DOHH2 (cell line): ENCODE data around the gene PTGS1.

Source experiments
- H3F3A ChIP-seq: fragments of 200-600 bp; sonication (generic), shearing (Covaris generic); 2 replicates; pipeline ENCODE4 v1.6.0; 2016; ENCODE audit warnings: antibody characterized with exemption, mild to moderate bottlenecking; ENCODE audit not compliant: control insufficient read depth, insufficient read depth
- H3K27ac ChIP-seq: fragments of 200-600 bp; sonication (generic); 2 replicates; pipeline ENCODE4 v1.5.1; 2014; ENCODE audit warnings: low read depth, mild to moderate bottlenecking, low read length, moderate library complexity
- H3K27me3 ChIP-seq: fragments of 200-600 bp; sonication (generic); 2 replicates; pipeline ENCODE4 v1.6.1; 2014; ENCODE audit warnings: mild to moderate bottlenecking, low read length, mixed read lengths; ENCODE audit not compliant: control insufficient read depth
- H3K36me3 ChIP-seq: fragments of 200-600 bp; sonication (generic); 2 replicates; pipeline ENCODE4 v1.6.1; 2014; ENCODE audit warnings: mild to moderate bottlenecking, low read length, moderate library complexity, mixed read lengths; ENCODE audit not compliant: control insufficient read depth
- H3K4me1 ChIP-seq: fragments of 200-600 bp; sonication (generic); 2 replicates; pipeline ENCODE4 v1.6.1; 2014; ENCODE audit warnings: mild to moderate bottlenecking, low read length, mixed read lengths; ENCODE audit not compliant: control insufficient read depth
- H3K4me2 ChIP-seq: fragments of 200-600 bp; sonication (generic); 2 replicates; pipeline ENCODE4 v1.6.0; 2014; ENCODE audit warnings: mild to moderate bottlenecking, low read length, moderate library complexity
- H3K4me3 ChIP-seq: fragments of 200-600 bp; sonication (generic); 2 replicates; pipeline ENCODE4 v1.5.1; 2014; ENCODE audit warnings: mild to moderate bottlenecking, low read length, mixed read lengths
- H3K79me2 ChIP-seq: fragments of 200-600 bp; sonication (generic); 2 replicates; pipeline ENCODE4 v1.6.1; 2014; ENCODE audit warnings: mild to moderate bottlenecking, low read length, mixed read lengths; ENCODE audit not compliant: control insufficient read depth
- H3K9me2 ChIP-seq: fragments of 200-600 bp; sonication (generic); replicated peaks from 2 replicates; pipeline ENCODE4 v1.6.1; 2014; ENCODE audit warnings: mild to moderate bottlenecking, low read length, mixed read lengths; ENCODE audit not compliant: control insufficient read depth
- H3K9me3 ChIP-seq: fragments of 200-600 bp; sonication (generic); 2 replicates; pipeline ENCODE4 v1.6.1; 2014; ENCODE audit warnings: antibody characterized with exemption, low read length, mixed read lengths; ENCODE audit not compliant: control insufficient read depth, insufficient read depth
- H4K20me1 ChIP-seq: fragments of 200-600 bp; sonication (generic); 2 replicates; pipeline ENCODE4 v1.6.0; 2014; ENCODE audit warnings: low read depth, mild to moderate bottlenecking, antibody characterized with exemption, low read length, moderate library complexity; ENCODE audit not compliant: control insufficient read depth, insufficient read depth
- EZH2phosphoT487 ChIP-seq: fragments of 200-600 bp; sonication (generic); IDR thresholded peaks from 2 replicates; pipeline ENCODE4 v1.6.1; 2017; ENCODE audit warnings: borderline replicate concordance, mild to moderate bottlenecking, antibody characterized with exemption, low read length, moderate library complexity, mixed read lengths
- TF ChIP-seq, protein P1 (sequence below): fragments of 200-600 bp; sonication (generic); IDR thresholded peaks from one replicate; pipeline ENCODE4 v1.5.1; 2014; ENCODE audit warnings: antibody characterized with exemption, mild to moderate bottlenecking, low read depth, low read length; ENCODE audit not compliant: poor library complexity, severe bottlenecking

Gene PTGS1

DNA sequence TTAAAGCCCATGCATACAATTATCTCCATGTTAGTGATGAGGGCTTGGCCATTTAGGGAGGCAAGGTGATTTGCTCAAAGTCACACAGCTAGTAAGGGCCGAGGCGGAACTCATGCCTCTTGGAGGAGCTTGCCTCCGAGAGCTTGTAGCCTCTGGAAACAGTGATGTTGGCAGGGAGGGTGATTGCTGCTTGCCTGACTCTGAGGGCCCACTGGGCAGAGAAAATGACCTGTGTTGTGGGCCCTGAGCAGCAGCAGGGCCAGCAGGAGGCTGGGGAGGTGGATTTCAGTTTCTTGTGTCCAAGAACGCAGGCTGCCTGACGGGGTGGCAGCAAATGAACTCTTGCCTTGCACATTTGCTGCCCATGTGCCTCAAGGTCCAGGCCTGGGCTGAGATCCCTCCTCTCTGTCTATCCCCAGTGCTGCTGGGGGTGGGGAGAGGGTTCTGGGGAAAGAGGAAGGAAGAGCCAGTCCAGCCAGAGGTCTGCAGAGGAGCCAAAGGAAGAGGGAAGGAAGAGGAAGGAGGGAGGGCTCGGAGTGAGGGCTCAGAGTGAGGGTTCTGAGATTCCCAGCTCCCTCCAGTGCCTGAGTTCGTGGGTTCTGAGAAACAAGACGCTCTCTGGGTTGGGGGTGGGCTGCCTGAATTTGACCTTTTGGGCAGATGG is 16.2 kb upstream of the PTGS1 start:
- H3F3A ChIP-seq: no peaks in the 10 kb centered on the region
- no peaks in the 10 kb centered on the region for H3K4me1 ChIP-seq
- H3K4me2 ChIP-seq: no peak overlapping the region
- no peaks in the 10 kb centered on the region for H3K9me3 ChIP-seq
- H4K20me1 ChIP-seq: no peaks in the 10 kb centered on the region
- peaks cover 2% of the 10 kb centered on the region; the same call in 1 of the 2 replicates for H3K27me3 ChIP-seq
- H3K27ac ChIP-seq: no peak overlapping the region
- H3K36me3 ChIP-seq: no peaks in the 10 kb centered on the region
- no peaks in the 10 kb centered on the region for H3K79me2 ChIP-seq
- H3K4me3 ChIP-seq: no peak overlapping the region
- TF ChIP-seq EZH2phosphoT487: no peak
- TF ChIP-seq, protein P1, sequence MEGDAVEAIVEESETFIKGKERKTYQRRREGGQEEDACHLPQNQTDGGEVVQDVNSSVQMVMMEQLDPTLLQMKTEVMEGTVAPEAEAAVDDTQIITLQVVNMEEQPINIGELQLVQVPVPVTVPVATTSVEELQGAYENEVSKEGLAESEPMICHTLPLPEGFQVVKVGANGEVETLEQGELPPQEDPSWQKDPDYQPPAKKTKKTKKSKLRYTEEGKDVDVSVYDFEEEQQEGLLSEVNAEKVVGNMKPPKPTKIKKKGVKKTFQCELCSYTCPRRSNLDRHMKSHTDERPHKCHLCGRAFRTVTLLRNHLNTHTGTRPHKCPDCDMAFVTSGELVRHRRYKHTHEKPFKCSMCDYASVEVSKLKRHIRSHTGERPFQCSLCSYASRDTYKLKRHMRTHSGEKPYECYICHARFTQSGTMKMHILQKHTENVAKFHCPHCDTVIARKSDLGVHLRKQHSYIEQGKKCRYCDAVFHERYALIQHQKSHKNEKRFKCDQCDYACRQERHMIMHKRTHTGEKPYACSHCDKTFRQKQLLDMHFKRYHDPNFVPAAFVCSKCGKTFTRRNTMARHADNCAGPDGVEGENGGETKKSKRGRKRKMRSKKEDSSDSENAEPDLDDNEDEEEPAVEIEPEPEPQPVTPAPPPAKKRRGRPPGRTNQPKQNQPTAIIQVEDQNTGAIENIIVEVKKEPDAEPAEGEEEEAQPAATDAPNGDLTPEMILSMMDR: no peak
- no peaks in the 10 kb centered on the region for H3K9me2 ChIP-seq

DNA sequence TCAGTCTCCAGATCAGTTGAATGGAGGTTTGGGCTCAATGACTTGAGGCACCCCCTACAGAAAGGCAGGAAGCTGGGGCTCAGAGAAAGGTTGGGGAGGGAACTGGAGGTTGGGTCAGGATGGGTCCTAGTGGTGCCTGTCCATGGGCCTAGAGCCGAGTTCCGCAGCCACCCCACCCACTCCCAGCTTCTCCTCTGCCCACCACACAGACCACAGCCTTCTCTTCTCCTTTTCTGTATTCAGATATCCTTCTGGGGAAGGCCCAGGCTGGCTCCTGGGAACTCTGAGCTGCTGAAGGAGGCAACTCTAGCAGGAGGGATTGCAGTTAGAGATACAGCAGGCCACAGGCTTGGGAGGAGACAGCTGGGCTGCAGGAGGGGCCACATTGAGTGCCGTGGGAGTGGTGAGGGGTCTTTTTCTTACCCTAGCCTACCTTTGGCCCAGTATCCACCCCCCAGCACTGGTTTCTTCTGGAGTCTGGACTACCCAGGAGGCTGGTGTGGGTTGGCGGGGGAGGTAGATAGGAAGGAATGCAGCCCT is 15.4 kb upstream of the PTGS1 start:
- Histone ChIP-seq H3K79me2 (no peaks in the 10 kb centered on the region), H3K9me3 (no peaks in the 10 kb centered on the region), H3K9me2 (no peaks in the 10 kb centered on the region), H4K20me1 (no peaks in the 10 kb centered on the region), H3K4me2 (no peak overlapping the region), H3K4me3 (no peak overlapping the region), H3K27ac (no peak overlapping the region), H3K4me1 (no peaks in the 10 kb centered on the region), H3K27me3 (no peaks in the 10 kb centered on the region; the same call in 1 of the 2 replicates), H3K36me3 (no peaks in the 10 kb centered on the region), H3F3A (no peaks in the 10 kb centered on the region)
- TF ChIP-seq EZH2phosphoT487: no peak
- TF ChIP-seq, protein P1: no peak

DNA sequence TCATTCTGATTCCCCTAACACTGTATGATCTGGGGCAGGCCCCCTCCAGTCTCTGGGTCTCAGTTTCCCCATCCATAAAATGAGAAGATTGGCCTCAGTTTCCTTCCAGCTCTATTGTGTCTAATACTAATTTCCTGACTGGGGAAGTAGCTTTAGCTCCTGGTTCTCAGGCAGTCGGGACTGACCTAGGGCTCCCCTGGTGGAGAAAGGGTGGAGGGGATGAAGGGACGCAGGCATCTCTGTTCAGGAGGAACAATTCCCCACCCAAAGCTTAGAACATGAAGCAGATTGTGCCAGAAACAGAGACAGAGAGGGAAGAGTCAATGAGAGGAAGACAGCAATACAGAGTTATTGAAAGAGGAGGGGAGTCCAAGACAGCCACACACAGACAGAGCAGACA is 14.2 kb upstream of the PTGS1 start:
- Histone ChIP-seq H3K9me2 (no peaks in the 10 kb centered on the region), H3K36me3 (no peaks in the 10 kb centered on the region), H3K27ac (no peak overlapping the region), H3F3A (no peaks in the 10 kb centered on the region), H3K79me2 (no peaks in the 10 kb centered on the region), H3K4me1 (no peaks in the 10 kb centered on the region), H3K4me3 (no peak overlapping the region), H3K27me3 (no peaks in the 10 kb centered on the region), H4K20me1 (no peaks in the 10 kb centered on the region), H3K9me3 (no peaks in the 10 kb centered on the region), H3K4me2 (no peak overlapping the region)
- TF ChIP-seq EZH2phosphoT487: no peak
- TF ChIP-seq, protein P1: peak; percentile 51
